KOPT-K1 (cell line): Measurements from ENCODE around the gene CACHD1.

Source experiments
- H3K27ac ChIP-seq: fragments of 200-600 bp; sonication (generic); 2 replicates; pipeline ENCODE4 v1.5.1; 2016; ENCODE audit warnings: antibody characterized with exemption, mild to moderate bottlenecking, low read depth, low read length; ENCODE audit not compliant: poor library complexity, severe bottlenecking
- H3K36me3 ChIP-seq: fragments of 200-600 bp; sonication (generic); 2 replicates; pipeline ENCODE4 v1.5.1; 2017; ENCODE audit warnings: antibody characterized with exemption, mild to moderate bottlenecking, low read length, moderate library complexity; ENCODE audit not compliant: insufficient read depth
- H3K9me3 ChIP-seq: fragments of 200-600 bp; sonication (generic); 2 replicates; pipeline ENCODE4 v1.5.1; 2017; ENCODE audit warnings: antibody characterized with exemption, low read length, mild to moderate bottlenecking; ENCODE audit not compliant: insufficient read depth, poor library complexity, severe bottlenecking

CACHD1 gene

DNA sequence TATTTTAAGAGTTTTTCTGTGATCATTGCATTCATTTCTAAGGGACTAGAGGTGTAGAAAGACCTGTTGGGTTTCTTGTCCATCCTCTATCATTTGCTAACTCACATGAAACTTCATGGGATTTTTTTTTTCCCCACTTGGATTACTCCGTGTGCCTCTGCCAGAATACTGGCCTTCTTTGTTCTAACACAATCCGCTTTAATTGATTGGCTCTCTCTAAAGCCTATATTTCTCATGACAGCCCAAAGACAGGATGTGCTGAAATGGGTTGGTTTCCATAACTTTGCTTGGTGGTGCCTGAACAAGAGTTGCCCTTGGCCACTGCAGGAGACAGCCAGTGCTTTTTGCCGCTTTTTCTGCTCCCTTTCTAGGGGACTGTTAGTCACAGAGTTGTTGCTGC, 12.2 kb downstream of the CACHD1 start:
- Histone ChIP-seq H3K27ac (no peak overlapping the region), H3K36me3 (no peaks in the 10 kb centered on the region), H3K9me3 (no peaks in the 10 kb centered on the region)

DNA sequence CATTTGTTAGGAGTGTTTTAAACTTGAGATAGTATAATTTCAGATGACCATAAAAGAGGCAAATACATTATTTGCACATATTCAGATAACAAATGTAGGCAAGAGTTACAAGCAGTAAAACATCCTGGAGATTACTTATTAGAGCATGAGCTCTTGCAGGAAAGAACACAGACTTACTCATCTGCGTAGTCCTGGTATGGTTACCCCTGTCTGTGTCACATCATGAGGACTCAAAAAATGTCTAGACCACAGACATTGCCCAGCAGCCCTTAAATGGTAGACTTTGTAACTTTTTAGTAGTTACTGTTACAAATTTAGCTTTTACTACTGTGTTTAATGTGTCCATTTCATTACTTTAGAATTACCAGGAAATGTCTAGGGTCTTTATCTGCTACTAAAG, 12.8 kb downstream of the CACHD1 start:
- Histone ChIP-seq H3K27ac (no peak overlapping the region), H3K9me3 (no peaks in the 10 kb centered on the region), H3K36me3 (no peaks in the 10 kb centered on the region)

DNA sequence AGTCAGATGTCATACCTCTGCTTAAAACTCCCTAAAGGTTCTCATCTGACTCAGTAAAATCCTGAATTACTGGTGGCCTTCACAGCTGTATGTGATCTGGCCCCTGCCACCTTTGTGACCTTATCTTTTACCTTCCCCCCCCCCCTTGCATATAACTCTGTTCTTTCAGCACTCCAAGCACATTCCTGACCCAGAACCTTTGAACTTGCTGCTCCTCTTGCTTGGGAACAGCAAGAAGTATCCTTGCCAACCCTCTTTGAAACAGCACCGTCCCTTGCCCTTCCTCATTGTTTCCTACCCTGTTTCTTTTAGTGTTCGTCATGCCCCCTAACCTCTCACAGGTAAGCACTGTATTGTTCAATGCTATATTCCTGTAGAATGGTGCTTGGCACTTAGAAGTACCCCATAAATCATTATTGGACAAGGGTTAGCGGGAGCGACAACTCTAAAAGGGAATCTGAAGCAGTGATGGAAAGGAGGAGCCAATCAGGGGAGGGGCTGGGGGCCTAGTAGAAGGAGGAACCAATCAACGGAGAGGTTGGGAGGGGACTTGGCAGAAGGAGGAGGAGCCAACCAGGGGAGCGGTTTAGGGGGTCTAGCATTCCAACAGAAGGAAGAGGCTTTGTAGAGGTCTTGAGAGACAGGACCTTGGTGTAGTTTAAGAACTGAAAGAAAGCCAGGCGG, 13.9 kb downstream of the CACHD1 start:
- no peaks in the 10 kb centered on the region for H3K36me3 ChIP-seq

DNA sequence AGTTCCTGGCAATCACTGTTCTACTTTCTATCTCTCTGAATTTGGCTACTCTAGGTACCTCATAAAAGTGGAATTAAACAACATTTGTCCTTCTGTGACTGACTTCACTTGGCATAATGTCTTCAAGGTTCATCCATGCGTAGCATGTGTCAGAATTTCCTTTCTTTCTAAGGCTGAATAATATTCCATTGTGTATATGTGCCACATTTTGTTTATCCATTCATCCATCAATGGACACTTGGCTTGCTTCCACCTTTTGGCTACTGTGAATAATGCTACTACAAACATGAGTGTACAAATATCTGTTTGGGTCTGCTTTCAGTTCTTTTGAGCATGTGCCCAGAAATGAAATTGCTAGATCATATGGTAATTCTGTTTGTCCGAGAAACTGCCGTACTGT, 14.7 kb downstream of the CACHD1 start:
- no peaks in the 10 kb centered on the region for H3K9me3 ChIP-seq
- H3K36me3 ChIP-seq, result no peaks in the 10 kb centered on the region
- H3K27ac ChIP-seq, result no peak overlapping the region

More for the DNA sequence above, 13.9 kb downstream of the CACHD1 start:
- no peaks in the 10 kb centered on the region for H3K9me3 ChIP-seq
- no peak overlapping the region for H3K27ac ChIP-seq

DNA sequence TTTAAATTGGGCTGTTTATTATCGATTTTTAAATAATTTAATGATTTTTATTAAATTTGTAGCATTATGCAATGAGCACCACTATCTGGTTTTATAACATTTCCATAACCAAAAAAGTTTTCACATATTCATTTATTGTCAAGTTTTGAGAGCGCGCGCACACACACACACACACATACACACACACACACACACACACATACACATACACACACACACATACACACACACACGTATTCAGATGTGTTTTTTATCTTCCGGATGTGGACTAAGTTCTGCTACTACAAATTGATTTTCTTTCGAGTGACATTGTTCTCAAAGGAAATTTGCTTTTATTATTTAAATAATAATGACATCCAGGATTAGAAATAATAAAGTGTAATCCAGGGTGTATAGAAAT, 16.3 kb downstream of the CACHD1 start:
- no peak overlapping the region for H3K27ac ChIP-seq
- no peaks in the 10 kb centered on the region for H3K9me3 ChIP-seq
- H3K36me3 ChIP-seq, result no peaks in the 10 kb centered on the region

DNA sequence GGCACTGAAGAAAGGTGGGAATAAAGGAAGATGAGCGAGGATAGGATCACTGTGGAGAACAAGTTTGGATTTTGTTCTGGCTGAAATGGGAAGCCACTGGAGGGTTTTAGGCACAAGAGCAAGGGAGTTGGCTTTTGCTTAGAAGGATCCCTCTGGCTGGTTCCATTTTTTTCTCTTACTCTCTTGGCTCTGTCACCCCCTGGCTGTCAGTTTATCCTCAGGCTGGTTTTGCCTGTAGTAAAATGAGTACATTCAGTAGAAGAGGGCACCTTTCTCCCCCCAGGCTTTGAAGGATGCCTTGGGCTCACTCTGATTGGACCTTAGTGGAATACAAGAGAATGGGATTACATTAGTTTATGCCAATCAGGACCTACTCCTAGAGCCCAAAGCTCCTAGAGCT, 17.1 kb downstream of the CACHD1 start:
- no peaks in the 10 kb centered on the region for H3K9me3 ChIP-seq
- no peaks in the 10 kb centered on the region for H3K36me3 ChIP-seq
- no peak overlapping the region for H3K27ac ChIP-seq

DNA sequence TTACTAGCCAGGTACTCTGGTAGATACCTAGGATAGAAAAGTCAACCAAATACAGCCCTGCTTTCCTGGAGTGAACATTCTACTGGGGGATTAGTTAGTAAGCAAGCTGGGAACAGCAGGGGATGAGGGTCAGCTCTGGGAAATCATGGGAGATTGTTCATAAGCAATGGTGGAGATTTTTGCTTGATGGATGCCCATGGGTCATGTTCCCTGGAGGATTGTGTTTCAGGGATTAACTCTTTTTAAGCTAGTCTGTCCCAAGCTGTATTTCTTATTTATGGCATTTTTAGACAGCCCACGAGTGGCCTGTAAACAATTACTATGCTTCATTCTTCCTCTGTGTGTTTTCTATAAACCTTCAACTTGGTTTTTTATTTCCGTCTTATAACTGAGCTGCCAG, 18.9 kb downstream of the CACHD1 start:
- H3K9me3 ChIP-seq, result no peaks in the 10 kb centered on the region
- H3K27ac ChIP-seq, result no peak overlapping the region
- H3K36me3 ChIP-seq, result no peaks in the 10 kb centered on the region

DNA sequence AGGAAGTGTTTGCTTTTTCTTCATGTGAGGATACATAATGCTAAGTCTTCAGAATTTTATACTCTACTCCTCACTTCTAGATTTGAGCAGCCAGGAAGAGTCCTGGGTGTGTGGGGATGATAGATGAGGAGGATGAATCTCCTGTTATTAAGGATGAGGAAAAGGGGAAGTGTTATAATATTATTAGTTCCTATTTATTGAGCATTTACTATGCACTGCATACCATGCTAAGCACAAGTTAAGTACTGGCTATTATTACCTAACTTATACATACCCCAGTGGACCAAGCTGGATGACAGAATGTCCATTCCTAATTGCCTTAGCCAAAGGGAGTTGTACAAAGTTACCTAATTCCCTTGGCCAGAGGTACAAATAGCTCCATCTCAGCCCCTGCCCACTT, 19.8 kb downstream of the CACHD1 start:
- H3K36me3 ChIP-seq, result no peaks in the 10 kb centered on the region
- no peaks in the 10 kb centered on the region for H3K9me3 ChIP-seq
- no peak overlapping the region for H3K27ac ChIP-seq

DNA sequence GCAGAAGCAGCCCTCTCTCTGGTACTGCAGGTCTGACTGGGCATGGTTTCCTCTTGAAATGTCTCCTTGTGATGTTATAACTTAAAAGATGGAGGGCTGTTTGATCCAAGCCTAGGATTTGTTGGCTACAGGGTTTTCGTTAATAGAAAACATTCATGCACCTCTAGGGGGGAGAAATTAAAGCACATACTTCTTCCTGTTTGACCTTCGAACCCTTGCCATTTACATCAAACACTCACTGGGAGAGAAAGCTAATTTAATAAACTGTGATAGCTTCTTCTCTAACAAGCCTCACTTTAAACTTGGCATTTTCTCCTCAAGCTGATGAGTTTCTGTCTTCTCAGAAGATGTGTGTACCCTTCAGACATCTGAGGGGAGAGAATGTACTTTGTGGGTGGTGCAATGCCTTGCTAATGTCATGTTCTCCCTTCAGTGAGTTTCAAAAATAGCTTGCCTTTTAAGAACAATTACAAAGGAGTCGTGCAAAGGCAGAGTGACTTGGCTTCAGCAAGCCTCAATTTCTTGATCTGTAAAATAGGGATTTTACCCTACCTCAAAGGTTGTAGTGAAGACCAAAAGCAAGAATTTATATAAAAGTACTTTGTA, 20.4 kb downstream of the CACHD1 start:
- Histone ChIP-seq H3K27ac (no peak overlapping the region), H3K9me3 (no peaks in the 10 kb centered on the region), H3K36me3 (no peaks in the 10 kb centered on the region)

DNA sequence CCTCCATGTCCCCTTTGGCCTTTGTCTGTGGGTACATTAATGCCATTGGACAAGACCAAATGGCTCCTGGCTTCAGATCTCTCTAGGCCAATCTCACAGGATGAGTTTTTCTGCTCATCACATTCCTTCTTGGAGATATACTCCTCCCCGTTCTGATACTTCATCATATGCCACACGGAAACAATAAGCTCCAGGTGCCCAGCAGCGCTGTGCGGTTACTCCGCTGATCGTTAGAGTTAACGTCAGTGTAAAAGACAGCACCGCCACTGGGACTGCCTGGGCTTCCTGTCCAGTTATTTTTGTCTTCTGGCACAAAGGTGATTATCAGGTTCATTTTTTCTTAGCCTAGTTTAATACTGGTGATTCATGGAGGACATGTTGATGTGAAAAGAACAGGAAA, 22.5 kb downstream of the CACHD1 start:
- Histone ChIP-seq H3K27ac (no peak overlapping the region), H3K36me3 (no peaks in the 10 kb centered on the region), H3K9me3 (no peaks in the 10 kb centered on the region)

DNA sequence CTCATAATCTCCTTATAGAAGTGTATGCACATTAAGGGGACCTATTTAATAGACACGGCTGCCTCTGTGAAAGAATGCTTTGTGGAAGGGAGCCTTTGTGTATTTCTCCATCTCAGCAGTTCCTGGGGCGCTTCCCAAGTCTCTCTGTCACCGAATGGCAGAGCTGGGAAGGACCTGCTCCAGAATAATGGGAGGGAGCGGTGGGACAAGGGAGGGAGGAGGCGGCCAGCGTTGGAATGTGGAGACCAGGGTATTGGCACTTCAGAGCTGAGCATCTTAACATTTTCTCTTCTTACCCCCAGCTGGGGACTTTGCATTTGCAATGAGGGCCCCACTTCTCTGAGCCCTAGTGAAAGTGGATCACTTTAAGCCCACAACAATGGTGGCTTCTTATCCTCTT, 23.9 kb downstream of the CACHD1 start:
- H3K36me3 ChIP-seq, result no peaks in the 10 kb centered on the region
- H3K27ac ChIP-seq, result no peak overlapping the region

DNA sequence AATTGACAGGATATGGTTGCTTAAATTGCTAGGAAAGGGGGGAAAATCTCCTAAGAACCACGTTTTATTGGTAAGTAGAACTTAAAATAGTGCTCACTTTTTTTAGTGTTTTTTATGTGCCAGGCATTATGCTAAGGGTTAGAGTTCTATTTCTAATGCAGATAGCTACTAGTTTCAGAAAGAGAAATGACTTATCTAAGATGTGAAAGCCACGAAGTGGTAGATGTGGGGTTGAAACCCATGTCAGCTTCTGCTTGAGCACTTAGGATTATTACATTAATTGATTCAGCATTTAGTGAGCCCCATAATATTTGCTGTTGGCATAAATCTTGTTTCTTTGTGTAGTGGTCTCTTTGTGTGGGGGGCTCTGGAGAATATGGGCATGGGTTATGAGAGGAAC, 24.7 kb downstream of the CACHD1 start:
- no peaks in the 10 kb centered on the region for H3K36me3 ChIP-seq
- no peak overlapping the region for H3K27ac ChIP-seq
- no peaks in the 10 kb centered on the region for H3K9me3 ChIP-seq

More for the DNA sequence above, 23.9 kb downstream of the CACHD1 start:
- no peaks in the 10 kb centered on the region for H3K9me3 ChIP-seq

DNA sequence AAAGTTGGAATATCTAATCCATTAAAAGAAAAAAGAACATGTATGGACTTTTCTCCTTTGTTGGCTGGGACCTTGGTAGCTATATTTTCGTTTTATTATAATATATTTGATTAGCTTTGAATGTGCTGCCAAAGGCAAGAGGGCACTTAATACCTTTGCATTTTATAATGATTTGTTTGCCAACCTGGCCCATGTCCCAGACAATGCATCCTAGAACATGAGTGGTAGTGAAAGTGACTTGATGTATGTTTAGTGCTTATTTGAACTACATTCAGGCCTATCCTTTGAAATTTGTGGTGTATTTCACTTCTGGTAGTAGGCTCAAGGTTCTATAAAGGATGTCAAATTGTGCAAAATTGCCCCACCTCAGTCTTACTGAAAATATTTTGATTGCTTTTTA, 25.9 kb downstream of the CACHD1 start:
- no peaks in the 10 kb centered on the region for H3K36me3 ChIP-seq
- H3K9me3 ChIP-seq, result no peaks in the 10 kb centered on the region
- no peak overlapping the region for H3K27ac ChIP-seq

DNA sequence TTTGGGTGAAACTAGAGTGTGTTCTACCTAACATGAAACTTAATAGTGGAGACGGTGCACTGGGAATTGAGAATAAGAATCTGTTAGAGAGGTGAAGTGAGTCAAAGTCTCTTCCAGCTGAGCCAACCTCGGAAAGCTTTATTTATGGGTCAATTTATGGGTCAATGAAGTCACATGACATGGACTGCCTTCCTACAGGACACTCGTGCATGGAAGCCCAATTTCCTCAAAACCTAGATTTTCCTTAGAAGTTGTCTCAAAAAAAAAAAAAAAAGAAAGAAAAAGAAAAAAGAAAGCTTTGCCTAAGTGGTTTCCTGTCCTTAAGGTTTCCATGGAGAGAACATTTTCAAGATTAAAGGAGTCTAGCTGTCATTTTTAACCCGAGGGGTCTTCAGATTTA, 26.7 kb downstream of the CACHD1 start:
- no peaks in the 10 kb centered on the region for H3K36me3 ChIP-seq
- no peaks in the 10 kb centered on the region for H3K9me3 ChIP-seq
- no peak overlapping the region for H3K27ac ChIP-seq

DNA sequence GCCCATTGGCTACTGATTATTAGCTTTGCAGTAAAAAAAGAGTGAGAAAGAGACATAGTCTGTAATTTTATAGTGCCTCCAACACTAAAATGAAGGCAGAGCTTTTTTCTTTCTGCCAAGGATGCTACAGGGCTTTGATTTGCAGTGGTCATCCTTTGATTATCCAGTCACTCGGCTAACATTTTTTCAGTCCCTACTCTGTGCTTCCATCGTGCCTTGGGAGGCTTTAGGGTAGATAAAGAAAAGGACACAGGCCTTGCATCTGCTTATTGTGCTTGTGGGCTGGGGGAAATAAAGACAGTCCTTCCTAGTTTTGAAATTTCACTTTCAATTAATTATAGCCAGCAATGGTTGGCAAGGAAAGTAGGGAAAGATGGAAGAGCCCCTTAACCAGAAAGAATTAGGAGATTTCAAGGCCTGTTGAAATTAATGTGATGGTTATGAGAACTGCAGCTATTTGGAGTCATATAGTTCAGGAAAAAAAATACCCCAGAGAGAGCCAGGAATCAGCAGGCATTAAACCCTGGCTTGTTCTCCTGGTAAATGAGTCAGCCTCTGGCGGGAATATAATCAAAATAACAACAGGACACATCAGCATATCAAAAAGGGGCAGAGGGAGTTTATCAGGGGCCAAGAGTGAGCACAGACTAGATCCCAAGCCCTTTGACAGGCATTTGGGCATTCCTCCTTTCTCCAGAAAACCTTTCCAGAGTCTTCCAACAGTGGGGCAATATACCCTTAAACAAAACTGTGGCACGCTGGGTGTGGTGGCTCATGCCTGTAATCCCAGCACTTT, 27.4 kb downstream of the CACHD1 start:
- Histone ChIP-seq H3K36me3 (no peaks in the 10 kb centered on the region), H3K27ac (no peak overlapping the region)

More for the DNA sequence above, 27.4 kb downstream of the CACHD1 start:
- H3K9me3 ChIP-seq, result no peaks in the 10 kb centered on the region
